Measurements from ENCODE around the gene PLEKHG1.

DNA sequence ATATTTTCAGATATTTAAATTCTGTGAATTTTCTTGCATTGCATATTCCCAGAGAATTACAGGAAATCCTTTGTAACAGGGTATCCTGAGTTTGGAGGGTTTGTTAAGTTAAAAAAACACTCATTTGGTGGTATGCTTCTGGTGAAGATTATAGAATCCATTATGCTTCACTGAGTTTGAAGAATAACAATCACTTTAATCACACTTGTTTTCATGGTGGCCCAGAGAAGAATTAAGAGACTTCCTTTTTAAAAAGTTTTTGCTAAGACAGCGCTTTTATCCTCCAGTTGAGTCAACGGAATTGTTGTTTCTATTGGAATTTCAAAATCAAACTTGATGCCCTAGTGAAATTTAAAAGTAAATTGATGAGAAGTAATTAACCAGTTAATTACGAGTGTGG lies 17.4 kb downstream of the PLEKHG1 start:
- no peak for TF ChIP-seq EZH2phosphoT487 (IDR thresholded peaks at IDR 0.05; ENCODE audit: borderline replicate concordance)
- TF ChIP-seq, protein P1, sequence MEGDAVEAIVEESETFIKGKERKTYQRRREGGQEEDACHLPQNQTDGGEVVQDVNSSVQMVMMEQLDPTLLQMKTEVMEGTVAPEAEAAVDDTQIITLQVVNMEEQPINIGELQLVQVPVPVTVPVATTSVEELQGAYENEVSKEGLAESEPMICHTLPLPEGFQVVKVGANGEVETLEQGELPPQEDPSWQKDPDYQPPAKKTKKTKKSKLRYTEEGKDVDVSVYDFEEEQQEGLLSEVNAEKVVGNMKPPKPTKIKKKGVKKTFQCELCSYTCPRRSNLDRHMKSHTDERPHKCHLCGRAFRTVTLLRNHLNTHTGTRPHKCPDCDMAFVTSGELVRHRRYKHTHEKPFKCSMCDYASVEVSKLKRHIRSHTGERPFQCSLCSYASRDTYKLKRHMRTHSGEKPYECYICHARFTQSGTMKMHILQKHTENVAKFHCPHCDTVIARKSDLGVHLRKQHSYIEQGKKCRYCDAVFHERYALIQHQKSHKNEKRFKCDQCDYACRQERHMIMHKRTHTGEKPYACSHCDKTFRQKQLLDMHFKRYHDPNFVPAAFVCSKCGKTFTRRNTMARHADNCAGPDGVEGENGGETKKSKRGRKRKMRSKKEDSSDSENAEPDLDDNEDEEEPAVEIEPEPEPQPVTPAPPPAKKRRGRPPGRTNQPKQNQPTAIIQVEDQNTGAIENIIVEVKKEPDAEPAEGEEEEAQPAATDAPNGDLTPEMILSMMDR (conservative IDR thresholded peaks at IDR 0.05; ENCODE audit: low read length) = no peak

All from Loucy (cell line).